ENCODE data around the gene FGFR2.

The FGFR2 gene

GRCh38 chr10:121500701-121501332 lies 97.4 kb downstream of the FGFR2 start:
- Histone ChIP-seq H3K27ac (no peak overlapping the region), H3K9ac (ENCODE audit: insufficient read length) (no peak overlapping the region), H3K4me3 (no peak overlapping the region), H3K9me3 (ENCODE audit: low read depth, low read length) (no peaks in the 10 kb centered on the region), H3K36me3 (ENCODE audit: insufficient read depth, low read length) (no peaks in the 10 kb centered on the region)
- TF ChIP-seq POLR2AphosphoS5 (IDR thresholded peaks at IDR 0.05; ENCODE audit: borderline replicate concordance, low read depth, low read length) (no peak), FOXP2 (optimal IDR thresholded peaks at IDR 0.05; ENCODE audit: control extremely low read depth, extremely low read length, insufficient read depth) (no peak), EZH2 (IDR thresholded peaks at IDR 0.05) (no peak)
- DNase-seq (ENCODE audit: low read depth, low spot score) = no peak

DNA sequence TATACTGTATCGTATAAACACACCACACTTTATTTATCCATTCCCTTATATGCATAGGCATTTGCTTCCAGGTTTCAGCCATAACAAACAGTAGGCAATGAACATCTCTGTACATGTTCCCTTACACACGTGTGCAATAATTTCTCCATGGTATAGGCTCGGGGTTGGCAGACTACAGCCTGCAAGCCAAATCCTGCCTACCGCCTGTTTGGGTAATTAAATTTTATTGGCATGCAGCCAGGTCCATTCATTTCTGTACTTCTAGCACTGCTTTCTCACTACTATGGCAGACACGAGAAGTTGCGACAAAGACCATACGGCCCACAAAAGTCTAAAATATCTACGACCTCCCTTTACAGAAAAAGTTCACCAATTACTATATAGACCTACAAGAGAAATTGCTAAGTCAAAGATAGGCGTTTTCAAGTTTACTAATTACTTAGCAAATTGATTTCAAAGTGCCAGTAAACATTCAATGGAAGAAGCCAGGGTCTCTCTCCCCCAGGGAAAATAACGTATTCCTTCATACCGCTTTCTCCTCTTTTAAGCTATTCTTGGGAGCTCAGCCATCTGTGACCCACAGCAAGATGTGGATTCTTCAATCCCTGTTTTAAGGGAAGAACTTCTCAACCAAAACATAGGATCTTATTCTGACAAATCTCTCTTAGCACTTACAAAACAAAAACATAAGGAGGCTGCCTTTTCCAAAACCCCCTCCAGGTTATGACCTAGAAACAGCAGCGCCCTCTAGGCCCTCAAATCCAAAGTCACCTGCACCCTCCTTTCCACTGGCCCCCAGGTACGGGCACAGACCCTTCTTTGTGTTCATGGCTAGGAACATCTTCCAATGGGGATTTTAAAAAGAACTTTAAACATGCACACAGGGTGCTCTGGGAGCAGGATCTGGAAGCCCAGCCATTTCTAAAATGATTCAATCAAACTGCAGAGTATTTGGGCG lies 100.5 kb downstream of the FGFR2 start:
- H3K36me3 ChIP-seq (ENCODE audit: insufficient read depth, low read length) = no peaks in the 10 kb centered on the region

GRCh38 chr10:121495719-121496118 lies 102.5 kb downstream of the FGFR2 start:
- H3K4me3 ChIP-seq = no peak overlapping the region
- TF ChIP-seq FOXP2 (optimal IDR thresholded peaks at IDR 0.05; ENCODE audit: control extremely low read depth, extremely low read length, insufficient read depth) = no peak
- TF ChIP-seq POLR2AphosphoS5 (IDR thresholded peaks at IDR 0.05; ENCODE audit: borderline replicate concordance, low read depth, low read length) = no peak
- no peak for TF ChIP-seq EZH2 (IDR thresholded peaks at IDR 0.05)
- no peak overlapping the region for H3K9ac ChIP-seq (ENCODE audit: insufficient read length)
- H3K9me3 ChIP-seq (ENCODE audit: low read depth, low read length) = no peaks in the 10 kb centered on the region
- H3K36me3 ChIP-seq (ENCODE audit: insufficient read depth, low read length) = no peaks in the 10 kb centered on the region
- DNase-seq (ENCODE audit: low read depth, low spot score) = no peak
- no peak overlapping the region for H3K27ac ChIP-seq

More for the DNA sequence above, 100.5 kb downstream of the FGFR2 start:
- Histone ChIP-seq H3K27ac (no peak overlapping the region), H3K4me3 (no peak overlapping the region), H3K9ac (ENCODE audit: insufficient read length) (no peak overlapping the region), H3K9me3 (ENCODE audit: low read depth, low read length) (no peaks in the 10 kb centered on the region)
- TF ChIP-seq POLR2AphosphoS5 (IDR thresholded peaks at IDR 0.05; ENCODE audit: borderline replicate concordance, low read depth, low read length) = no peak
- TF ChIP-seq FOXP2 (optimal IDR thresholded peaks at IDR 0.05; ENCODE audit: control extremely low read depth, extremely low read length, insufficient read depth) = no peak
- TF ChIP-seq EZH2 (IDR thresholded peaks at IDR 0.05) = no peak
- no peak for DNase-seq (ENCODE audit: low read depth, low spot score)

GRCh38 chr10:121494296-121494695 lies 103.9 kb downstream of the FGFR2 start:
- no peaks in the 10 kb centered on the region for H3K36me3 ChIP-seq (ENCODE audit: insufficient read depth, low read length)
- TF ChIP-seq EZH2 (IDR thresholded peaks at IDR 0.05) (no peak), FOXP2 (optimal IDR thresholded peaks at IDR 0.05; ENCODE audit: control extremely low read depth, extremely low read length, insufficient read depth) (no peak), POLR2AphosphoS5 (IDR thresholded peaks at IDR 0.05; ENCODE audit: borderline replicate concordance, low read depth, low read length) (no peak)
- H3K9me3 ChIP-seq (ENCODE audit: low read depth, low read length) = no peaks in the 10 kb centered on the region
- no peak for DNase-seq (ENCODE audit: low read depth, low spot score)
- H3K9ac ChIP-seq (ENCODE audit: insufficient read length) = no peak overlapping the region
- H3K27ac ChIP-seq = no peak overlapping the region
- H3K4me3 ChIP-seq = no peak overlapping the region

- no peak for DNase-seq (ENCODE audit: low read depth, low spot score)
- no peak overlapping the region for H3K27ac ChIP-seq
- H3K9ac ChIP-seq (ENCODE audit: insufficient read length) = no peak overlapping the region
- no peaks in the 10 kb centered on the region for H3K9me3 ChIP-seq (ENCODE audit: low read depth, low read length)
- no peak overlapping the region for H3K4me3 ChIP-seq
- no peaks in the 10 kb centered on the region for H3K36me3 ChIP-seq (ENCODE audit: insufficient read depth, low read length)
- TF ChIP-seq FOXP2 (optimal IDR thresholded peaks at IDR 0.05; ENCODE audit: control extremely low read depth, extremely low read length, insufficient read depth) (no peak), POLR2AphosphoS5 (IDR thresholded peaks at IDR 0.05; ENCODE audit: borderline replicate concordance, low read depth, low read length) (no peak), EZH2 (IDR thresholded peaks at IDR 0.05) (no peak)
Observed at GRCh38 chr10:121493521-121493920, 104.7 kb downstream of the FGFR2 start.

- H3K27ac ChIP-seq = no peak overlapping the region
- H3K9me3 ChIP-seq (ENCODE audit: low read depth, low read length) = no peaks in the 10 kb centered on the region
- no peak for TF ChIP-seq FOXP2 (optimal IDR thresholded peaks at IDR 0.05; ENCODE audit: control extremely low read depth, extremely low read length, insufficient read depth)
- no peak overlapping the region for H3K9ac ChIP-seq (ENCODE audit: insufficient read length)
- no peaks in the 10 kb centered on the region for H3K36me3 ChIP-seq (ENCODE audit: insufficient read depth, low read length)
- no peak for DNase-seq (ENCODE audit: low read depth, low spot score)
- no peak overlapping the region for H3K4me3 ChIP-seq
Observed at GRCh38 chr10:121490871-121491519, 107.2 kb downstream of the FGFR2 start.

GRCh38 chr10:121485436-121486139 lies 112.7 kb downstream of the FGFR2 start:
- no peaks in the 10 kb centered on the region for H3K36me3 ChIP-seq (ENCODE audit: insufficient read depth, low read length)
- H3K4me3 ChIP-seq = no peak overlapping the region
- H3K27ac ChIP-seq = no peak overlapping the region
- TF ChIP-seq POLR2AphosphoS5 (IDR thresholded peaks at IDR 0.05; ENCODE audit: borderline replicate concordance, low read depth, low read length) (no peak), FOXP2 (optimal IDR thresholded peaks at IDR 0.05; ENCODE audit: control extremely low read depth, extremely low read length, insufficient read depth) (no peak), EZH2 (IDR thresholded peaks at IDR 0.05) (no peak)
- H3K9ac ChIP-seq (ENCODE audit: insufficient read length) = no peak overlapping the region
- H3K9me3 ChIP-seq (ENCODE audit: low read depth, low read length) = no peaks in the 10 kb centered on the region
- DNase-seq (ENCODE audit: low read depth, low spot score) = no peak

- Histone ChIP-seq H3K4me3 (no peak overlapping the region), H3K9me3 (ENCODE audit: low read depth, low read length) (no peaks in the 10 kb centered on the region), H3K36me3 (ENCODE audit: insufficient read depth, low read length) (no peaks in the 10 kb centered on the region), H3K9ac (ENCODE audit: insufficient read length) (no peak overlapping the region), H3K27ac (no peak overlapping the region)
- TF ChIP-seq FOXP2 (optimal IDR thresholded peaks at IDR 0.05; ENCODE audit: control extremely low read depth, extremely low read length, insufficient read depth) = no peak
- TF ChIP-seq POLR2AphosphoS5 (IDR thresholded peaks at IDR 0.05; ENCODE audit: borderline replicate concordance, low read depth, low read length) = no peak
- no peak for TF ChIP-seq EZH2 (IDR thresholded peaks at IDR 0.05)
- DNase-seq (ENCODE audit: low read depth, low spot score) = no peak
Observed at GRCh38 chr10:121484816-121485215, 113.4 kb downstream of the FGFR2 start.

Measured in SK-N-MC (cell line).